Measurements from ENCODE around the gene GIPR.
A peak's percentile ranks its signal among the peaks of the same experiment; 100 is the strongest.

The GIPR gene

GRCh38 chr19:45729800-45730290 is 61.8 kb downstream of the GIPR start:
- DNase-seq, result no peak

GRCh38 chr19:45730368-45731288 is 62.6 kb downstream of the GIPR start, which contains the start of gene FBXO46:
Gene FBXO46, minus strand, starts transcription at chr19:45730896. Its CDS starts 17,401 bp downstream, at chr19:45713495.
- DNase-seq, result peak; percentile 81 to 99 (median 97)
